Measurements from ENCODE around the gene COPG1.
"Not testable (repeated sequence)": the region's sequence is repeated elsewhere in the genome, so short reads cannot be mapped to it uniquely, and the experiment has no call there.

The COPG1 gene

DNA sequence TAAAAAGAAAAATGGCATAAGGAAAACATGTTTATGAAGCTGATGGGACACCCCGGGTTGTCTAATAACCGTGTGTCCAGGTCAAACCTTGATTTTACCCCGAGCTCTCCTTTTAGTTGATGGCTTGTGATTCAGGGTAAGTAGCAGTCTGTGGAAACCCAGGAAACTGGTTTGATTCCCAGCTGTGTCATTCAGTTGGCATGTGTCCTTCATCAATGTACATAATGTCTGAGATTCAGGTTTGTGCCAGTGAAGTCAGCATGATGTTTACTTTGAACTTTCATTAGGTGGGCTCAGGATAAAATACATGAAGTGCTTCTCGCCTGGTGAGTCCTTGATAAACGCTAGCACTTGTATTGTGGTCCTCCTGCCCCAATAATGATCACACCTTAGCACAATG is 4.3 kb upstream of the COPG1 start:
- DNase-seq (ENCODE audit: low spot score), result no peak

DNA sequence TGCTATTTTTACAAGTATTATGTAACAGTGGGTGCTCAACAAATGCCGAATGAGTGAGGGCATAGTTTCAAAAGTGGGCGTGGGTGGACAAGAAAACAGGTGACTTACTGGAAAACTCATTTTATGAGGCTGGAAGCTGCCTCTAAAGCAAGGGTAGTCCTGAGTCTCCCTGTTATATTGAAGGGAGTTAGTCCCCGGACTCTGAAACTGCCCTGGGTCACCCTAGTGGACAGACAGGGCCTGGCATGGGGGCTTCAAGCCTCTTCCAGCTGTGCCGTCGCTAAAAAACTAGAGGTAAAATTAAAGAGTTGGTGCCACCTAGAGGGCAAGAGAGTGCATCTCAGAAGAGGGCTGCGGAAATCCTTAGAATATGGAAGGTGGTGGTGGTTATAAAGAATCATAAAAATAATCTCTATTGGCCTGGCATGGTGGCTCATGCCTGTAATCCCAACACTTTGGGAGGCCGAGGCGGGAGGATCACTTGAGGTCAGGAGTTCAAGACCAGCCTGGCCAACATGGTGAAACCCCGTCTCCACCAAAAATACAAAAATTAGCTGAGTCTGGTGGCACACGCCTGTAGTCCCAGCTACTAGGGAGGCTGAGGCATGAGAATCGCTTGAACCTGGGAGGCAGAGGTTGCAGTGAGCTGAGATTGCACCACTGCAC is 3.6 kb upstream of the COPG1 start:
- peak; percentile 90 for DNase-seq (ENCODE audit: low spot score)

DNA sequence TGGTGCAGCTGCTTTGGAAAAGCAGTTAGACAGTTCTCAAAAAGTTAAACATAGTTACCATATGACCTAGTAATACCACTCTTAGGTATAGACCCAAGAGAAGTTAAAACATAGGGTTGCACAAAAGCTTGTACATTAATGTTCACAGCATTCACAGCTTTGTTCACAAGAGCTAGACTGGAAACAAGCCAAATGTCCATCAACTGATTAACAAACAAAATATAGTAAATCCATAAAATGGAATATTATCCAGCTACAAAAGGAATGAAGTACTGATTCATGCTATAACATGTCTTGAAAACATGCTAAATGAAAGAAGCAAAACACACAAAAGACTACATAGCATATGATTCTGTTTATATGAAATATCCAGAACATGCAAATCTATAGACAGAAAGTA is 2.8 kb upstream of the COPG1 start:
- DNase-seq (ENCODE audit: low spot score), result no peak

DNA sequence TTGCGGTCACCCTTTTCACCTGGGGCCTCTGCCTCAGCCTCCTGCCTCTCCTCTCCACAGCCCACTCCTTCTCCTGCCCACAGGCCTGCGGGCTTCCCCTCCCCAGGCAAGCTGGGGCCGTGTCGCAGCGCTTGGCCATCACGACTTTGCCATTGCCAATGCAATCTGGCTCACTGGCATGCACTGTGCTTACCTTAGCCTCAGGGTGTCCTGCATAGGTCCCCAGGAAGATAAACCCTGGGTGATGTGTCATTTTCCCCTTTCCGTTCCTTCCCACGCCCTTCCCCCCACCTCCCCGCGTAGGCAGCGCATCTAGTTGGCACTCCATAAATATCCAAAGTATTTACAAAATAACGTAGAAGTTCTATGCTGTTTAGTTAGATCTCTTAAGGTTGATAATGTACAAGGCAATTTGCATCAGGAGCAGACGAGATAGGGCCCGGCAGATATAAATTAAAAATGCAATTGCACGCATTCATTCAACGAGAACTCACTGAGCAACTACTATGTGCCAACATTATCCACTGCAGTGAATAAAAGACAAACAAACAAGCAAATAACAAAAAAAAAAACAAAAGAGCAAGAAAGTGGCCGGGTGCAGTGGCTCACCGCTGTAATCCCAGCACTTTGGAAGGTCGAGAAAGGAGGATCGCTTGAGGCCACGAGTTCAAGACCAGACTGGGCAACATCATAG is 973 bp upstream of the COPG1 start:
- no peak for DNase-seq (ENCODE audit: low spot score)

DNA sequence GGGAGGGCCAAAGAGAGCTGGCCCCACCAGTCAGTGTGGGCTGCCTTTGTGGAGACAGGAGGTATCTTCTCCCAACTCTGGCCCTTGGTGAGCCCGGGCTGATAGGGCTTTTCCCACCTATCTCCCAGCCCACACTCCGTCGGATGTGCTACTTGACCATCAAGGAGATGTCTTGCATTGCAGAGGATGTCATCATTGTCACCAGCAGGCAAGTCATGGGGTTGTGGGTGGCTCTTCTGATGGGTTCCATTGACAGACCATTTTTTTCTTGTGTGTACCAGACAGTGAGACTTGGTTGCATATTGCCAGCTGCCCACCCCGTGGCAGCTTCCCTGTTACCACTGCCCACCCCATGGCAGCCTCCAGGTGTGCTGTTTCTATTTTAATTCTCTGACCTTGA is 3.3 kb downstream of the COPG1 start:
- DNase-seq (ENCODE audit: low spot score), result no peak

DNA sequence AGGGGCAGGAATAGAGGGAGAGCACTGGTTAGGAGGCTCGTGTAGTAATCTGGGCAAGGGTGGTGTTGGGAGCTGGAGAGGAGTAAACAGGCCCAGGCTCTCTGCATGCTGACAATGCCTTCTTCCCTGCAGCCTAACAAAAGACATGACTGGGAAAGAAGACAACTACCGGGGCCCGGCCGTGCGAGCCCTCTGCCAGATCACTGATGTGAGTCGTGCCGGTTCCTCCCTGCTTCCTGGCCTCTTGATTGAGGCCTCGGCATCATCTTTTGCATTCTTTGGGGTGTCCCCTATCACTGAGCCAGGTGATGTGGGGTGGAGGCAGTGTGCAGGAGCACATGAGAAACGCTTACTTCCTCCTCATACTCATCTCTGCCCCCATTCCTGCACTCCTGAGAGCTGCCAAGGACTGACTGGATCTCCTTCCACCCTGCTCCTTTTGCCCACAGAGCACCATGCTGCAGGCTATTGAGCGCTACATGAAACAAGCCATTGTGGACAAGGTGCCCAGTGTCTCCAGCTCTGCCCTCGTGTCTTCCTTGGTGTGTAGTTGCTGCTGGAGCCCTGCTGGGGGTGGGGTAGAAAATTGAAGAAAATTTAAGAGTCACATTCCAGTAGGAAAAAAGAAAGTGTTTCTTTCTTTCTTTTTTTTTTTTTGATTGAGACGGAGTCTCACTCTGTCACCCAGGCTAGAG is 5.3 kb downstream of the COPG1 start:
- DNase-seq (ENCODE audit: low spot score), result no peak

DNA sequence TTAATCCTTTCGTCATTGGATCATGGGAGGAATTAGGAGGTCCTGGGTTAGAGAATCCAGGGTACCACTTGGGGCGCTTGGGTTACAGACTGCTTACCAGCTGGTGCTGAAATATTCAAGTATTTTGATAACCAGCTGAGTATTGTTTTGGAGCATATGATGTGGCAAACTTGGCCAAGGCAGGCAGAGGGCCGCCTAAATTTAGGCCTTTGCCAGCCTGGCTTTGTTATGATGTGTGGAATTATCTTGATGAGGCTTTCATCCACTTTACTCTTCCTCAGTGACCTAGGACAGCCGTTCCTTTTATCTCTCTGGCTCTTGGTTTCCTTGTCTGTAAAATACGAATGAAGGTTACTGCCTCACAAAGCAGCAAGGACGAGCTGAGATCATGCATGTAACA is 6.9 kb downstream of the COPG1 start:
- no peak for DNase-seq (ENCODE audit: low spot score)

DNA sequence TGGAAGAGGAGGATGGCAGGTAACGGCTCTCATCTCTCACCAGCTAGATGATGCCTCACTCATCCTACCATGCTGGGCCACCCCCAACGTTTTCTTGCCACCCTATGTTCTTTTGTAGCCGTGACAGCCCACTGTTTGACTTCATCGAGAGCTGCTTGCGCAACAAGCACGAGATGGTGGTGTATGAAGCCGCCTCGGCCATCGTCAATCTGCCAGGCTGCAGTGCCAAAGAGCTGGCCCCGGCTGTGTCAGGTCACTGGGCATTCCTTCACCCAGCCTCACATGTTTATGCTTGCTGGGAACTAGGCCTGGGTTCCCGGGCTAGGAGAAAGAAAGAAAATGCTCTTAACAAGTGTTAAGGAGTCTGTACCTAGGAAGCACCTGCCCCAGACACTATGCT is 8.2 kb downstream of the COPG1 start:
- DNase-seq (ENCODE audit: low spot score), result no peak

DNA sequence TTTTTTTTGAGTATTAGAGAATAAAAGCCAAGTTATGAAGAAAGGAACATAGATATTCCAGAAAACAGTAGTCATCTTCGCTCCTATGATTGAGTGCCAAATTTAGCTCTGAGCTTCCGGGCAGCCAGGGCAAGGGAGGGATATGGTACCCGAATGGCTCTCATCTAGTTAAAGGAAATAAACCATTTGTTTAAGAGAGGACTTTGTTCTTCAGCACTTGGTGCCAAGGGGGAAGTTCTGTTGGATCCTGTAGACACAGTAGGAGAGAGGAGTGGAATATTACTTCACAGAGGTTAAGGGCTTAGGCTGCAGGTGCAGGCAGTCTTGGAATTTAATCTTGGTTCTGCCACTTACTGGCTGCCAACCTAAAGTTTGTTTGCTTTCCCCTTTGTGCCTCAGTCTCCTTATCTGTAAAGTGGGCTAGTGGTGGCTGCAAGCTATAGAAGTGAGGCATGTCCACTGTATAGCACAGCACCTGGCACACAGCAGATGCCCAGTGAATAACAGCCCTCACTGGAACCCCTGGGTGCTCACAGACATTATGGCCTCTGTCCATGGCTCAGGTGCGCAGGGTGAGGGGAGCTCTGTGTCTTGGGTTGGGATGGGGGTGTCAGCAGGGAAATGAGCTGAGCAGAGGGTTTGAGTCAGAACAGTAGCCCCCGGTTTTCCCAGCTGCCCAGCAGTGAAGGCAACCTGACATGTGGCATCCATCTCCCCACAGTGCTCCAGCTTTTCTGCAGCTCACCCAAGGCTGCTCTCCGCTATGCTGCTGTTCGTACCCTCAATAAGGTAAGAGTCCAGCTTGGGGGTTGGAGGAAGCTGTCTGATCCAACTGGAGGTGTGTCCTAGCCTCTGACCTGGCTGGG is 10.4 kb downstream of the COPG1 start:
- DNase-seq (ENCODE audit: low spot score), result no peak

DNA sequence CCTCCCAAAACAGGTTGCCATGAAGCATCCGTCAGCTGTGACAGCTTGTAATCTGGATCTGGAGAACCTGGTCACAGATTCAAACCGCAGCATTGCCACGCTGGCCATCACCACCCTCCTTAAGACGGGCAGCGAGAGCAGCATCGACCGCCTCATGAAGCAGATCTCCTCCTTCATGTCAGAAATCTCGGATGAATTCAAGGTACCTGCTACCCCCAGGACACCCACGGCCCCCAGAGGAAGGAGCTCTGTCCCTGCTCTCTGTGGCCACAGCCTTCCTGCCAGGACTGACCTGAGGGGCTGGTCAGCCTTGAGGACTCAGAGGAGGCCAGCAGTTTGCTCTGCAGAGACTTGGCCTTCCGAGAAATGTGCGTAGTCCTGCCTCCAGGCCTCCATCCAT is 11.2 kb downstream of the COPG1 start:
- DNase-seq (ENCODE audit: low spot score), result no peak

DNA sequence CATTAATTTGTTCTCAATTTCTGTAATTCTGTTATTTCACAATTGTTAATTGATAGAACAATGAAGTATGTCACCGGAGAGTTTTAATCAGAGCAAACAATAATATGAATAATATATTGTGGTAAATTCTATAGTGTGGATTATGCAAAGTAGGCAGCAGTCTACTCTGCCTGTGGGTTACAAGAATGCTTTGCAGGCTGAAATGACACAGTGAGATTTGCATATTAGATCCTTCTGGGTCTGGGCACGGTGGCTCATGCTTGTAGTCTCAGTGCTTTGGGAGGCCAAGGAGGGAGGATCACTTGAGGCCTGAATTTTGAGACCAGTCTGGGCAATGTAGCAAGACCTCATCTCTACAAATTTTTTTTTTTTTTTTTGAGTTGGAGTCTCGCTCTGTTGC is 12.5 kb downstream of the COPG1 start:
- DNase-seq (ENCODE audit: low spot score), result no peak

DNA sequence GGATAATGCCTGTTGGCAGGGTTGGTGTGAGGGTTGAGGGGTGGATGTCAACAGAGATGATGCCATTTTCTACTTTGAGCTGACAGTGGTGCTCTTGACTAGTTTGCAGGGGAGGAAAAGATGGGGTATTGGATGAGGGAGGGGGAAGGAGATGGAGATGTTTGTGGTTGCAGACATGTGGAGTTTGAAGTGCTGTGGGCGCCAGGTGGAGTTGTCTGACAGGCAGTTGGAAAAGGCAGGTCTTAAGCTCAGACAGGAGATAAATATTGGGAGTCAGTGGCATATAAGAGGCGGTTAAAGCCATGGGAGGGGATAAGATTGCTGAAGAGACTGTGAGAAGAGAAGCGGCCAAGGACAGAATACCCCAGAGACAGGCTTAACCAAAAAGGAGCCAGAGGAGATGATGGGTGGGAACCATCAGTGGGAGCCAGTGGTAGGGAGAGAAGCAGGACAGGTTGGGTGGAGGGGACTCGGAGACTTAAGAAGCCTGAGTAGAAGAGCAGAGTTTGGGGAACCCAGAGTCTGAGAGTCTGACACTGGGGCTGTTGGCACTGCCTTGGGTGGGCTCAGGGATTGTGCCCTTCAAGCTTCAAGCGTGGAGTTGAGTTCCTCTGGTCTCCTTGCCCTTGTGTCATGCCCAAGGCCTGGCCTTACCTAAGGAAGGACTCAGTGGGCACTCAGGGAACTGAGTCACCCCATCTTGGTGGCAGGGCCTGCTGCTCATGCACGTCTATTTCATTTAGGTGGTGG is 13.9 kb downstream of the COPG1 start:
- no peak for DNase-seq (ENCODE audit: low spot score)

DNA sequence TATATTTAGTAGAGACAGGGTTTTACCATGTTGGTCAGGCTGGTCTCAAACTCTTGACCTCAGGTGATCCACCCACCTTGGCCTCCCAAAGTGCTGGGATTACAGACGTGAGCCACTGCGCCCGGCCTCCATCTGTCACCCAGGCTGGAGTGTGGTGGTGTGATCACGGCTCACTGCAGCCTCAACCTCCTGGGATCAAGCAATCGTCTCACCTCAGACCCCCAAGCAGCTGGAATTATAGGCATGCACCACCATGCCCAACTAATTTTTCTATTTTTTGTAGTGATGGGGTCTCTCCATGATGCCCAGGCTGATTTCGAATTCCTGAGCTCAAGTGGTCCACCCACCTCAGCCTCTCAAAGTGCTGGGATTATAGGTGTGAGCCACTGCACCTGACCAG is 15.6 kb downstream of the COPG1 start:
- DNase-seq (ENCODE audit: low spot score), result not testable (repeated sequence)

DNA sequence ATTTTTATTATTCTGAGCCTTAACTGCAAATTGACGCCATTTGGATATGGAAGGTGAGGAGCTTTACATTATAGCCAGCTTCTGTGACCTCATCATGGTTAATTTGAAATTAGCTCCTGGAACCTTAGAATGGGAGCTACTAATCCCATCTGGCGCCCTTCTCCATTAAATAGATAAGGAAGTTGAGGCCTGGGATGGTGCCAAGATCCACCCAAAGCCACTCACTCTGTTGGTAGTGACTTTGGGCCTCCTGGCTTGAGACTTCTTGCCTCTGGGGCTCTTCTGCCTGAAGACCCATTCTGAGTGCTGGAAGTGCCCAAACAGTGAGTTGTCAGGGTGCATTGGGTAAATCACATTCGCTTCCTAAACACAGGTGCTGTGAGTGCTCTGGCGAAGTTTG is 17.2 kb downstream of the COPG1 start:
- no peak for DNase-seq (ENCODE audit: low spot score)

DNA sequence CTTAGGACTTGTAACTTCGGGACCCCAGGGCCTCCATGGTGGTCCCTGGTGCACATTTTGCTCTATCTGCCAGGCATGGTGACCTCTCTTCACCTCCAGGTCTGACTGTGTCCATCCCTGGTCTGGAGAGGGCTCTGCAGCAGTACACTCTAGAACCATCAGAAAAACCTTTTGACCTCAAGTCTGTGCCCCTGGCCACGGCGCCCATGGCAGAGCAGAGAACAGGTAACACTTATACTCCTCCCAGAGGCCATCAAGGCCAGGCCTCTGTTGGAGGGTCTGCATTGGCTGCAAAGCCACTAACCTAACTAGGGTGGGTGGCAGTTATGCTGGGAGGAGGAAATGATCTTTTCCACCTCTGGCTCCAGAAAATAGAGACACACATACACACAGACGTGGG is 19.0 kb downstream of the COPG1 start:
- no peak for DNase-seq (ENCODE audit: low spot score)

DNA sequence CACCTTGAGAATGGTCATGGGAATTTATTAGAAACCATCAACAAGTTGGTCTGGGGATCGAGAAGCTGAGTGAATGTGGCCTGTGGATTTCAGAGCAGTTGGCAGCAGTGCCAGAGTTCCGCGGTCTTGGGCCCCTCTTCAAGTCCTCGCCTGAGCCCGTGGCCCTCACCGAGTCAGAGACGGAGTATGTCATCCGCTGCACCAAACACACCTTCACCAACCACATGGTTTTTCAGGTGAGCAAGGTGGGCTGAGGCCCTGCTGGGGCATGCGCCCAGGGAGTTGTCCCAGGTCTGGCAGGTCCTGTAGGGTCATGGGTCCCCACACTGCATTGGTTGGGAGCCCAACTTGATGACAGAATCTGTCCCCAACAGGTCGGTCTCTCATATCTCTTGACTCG is 22.3 kb downstream of the COPG1 start:
- DNase-seq (ENCODE audit: low spot score), result no peak

DNA sequence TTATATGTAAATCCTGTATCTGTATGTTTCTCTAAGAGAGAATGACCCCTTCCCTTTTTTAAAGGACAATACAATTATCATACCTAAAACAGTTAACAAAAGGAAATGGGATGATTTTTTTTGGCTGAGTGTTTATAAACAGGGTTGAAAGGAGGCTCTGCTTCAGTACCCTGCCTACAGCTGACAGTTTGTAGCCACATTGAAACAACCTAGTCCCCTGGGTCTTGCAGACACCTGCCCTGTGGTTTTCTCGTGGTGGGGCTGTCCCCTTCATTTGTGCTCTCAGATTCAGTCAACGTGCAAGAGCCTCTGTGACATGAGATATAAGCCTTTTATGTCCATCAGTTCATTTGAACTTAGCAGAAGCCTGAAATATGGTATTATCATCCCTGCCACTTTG is 27.0 kb downstream of the COPG1 start:
- no peak for DNase-seq (ENCODE audit: low spot score)

DNA sequence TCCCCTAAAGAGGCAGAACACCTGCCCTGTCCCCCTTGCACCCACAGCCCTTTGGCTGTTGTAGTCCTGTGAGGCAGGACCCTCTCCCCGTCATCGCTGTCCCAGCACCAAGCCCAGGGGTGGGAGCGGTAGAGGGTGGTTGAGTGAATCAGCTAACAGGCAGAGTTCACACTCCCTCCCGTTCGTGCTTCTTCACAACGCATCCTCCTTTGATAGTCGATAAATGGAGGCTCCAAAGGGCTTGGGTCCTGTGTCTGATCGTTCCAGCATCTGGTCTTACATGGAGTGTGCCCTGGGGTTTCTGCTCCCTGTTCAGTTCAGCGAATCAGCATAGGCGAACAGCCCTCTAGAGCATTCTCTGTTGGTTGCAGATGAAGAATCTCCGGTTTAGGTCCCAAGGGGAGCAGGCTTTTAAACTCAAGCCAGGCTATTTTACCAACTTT is 28.4 kb downstream of the COPG1 start:
- peak; percentile 28 for DNase-seq (ENCODE audit: low spot score)

DNA sequence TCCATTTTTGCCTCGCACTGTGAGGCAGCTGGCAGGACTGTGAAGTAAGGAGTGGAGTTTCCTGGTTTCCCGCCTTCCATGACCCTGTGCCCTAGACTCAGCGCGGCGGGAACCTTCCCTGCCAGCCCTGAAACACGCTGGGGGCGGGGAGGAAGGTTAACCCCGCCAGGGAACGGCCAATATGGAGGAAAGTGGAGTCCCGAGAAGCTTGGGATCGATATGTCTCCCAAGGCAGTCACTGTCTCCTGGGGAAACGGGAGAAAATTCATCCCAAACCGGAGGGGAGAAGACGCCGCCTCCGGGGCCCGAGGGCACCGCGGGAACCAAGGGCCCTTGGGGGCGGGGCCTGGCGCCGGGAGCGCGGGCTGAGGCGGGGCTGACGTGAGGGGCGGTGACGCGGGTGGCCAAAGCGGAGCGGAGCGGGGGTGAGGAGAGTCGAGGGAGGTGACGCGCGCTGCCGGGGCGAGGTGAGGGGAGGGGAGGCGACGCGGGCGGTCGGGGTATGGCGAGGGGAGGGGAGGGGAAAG is 29.1 kb downstream of the COPG1 start, which contains the start of gene HMCES:
Gene HMCES (plus strand): TSS at position 432 of the 527 bp plus-strand sequence. CDS start 863 bp downstream, outside the sequence.
- DNase-seq (ENCODE audit: low spot score), result peak; percentile 88

DNA sequence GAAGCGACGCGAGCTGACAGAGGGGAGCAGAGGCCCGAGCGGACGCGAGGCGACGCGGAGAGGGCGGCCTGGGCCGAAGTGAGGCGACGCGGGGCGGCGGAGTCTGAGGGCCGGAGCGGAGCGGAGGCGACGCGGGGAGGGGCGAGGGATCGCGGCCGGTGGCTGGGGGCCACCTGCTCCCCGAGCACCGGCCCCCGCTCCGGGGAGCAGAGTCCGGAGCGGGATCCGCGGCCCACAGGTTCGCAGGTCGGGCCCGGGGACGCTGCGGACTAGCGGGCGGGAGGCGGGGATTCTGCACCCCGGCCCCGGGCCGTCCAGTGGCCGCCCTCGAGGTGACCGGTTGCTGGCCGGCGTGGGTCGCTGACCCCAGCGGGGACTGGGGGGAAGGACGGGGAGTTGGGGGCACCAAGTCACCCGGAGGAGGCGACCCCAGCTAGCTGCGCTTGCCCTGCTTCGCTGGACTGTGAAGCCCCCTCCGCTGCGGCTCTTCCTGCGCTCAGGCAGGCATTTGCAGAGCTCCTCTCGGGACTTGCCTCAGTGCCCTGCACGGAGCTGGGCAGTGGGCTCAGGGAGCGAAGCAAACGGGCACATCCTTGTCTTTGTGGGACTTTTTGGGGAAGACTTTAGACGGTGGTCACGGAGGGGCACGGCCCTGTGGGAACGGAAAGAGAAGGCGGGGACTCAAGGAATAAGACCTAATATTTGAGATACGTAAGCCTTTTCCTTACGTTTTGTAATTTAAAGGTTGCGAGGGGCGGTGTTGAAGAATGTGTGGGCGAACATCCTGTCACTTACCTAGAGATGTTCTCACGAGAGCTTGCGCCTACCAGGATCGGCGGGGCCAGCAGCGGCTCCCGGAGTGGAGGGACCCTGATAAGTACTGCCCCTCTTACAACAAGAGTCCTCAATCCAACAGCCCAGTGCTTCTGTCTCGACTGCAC is 29.8 kb downstream of the COPG1 start:
- peak; percentile 31 for DNase-seq (ENCODE audit: low spot score)

Data from cerebellar cortex (tissue), 1 donor.